MCF 10A (cell line): ENCODE results near the gene LDAH. TPM values are rescaled to one million over a fixed set of nuclear protein-coding genes. Genes with fewer than 3 reads are reported as not detected.

Experiments used
- BruUV-seq: library from RNA; stranded (reverse); fragments of 400-500 nt; replicated peaks from 2 replicates; lab custom pipeline; 2021; lab: Mats Ljungman, UMichigan
- CTCF ChIA-PET: fragments of 300-600 bp; sonication (Branson Sonifier 250); formaldehyde crosslinking; extraction: SDS; loops from one replicate; lab custom pipeline; 2021; ENCODE audit warnings: antibody characterized with exemption, inconsistent platforms; lab: Yijun Ruan, JAX
- POLR2A ChIA-PET: fragments of 300-600, 350-650 bp; sonication (Branson Sonifier 250); formaldehyde crosslinking; extraction: SDS; loops from one replicate; lab custom pipeline; 2020; ENCODE audit warnings: antibody characterized with exemption, inconsistent platforms; lab: Yijun Ruan, JAX
- DNase-seq: peaks from one replicate; pipeline ENCODE4 v3.0.0-alpha.2; 2018; ENCODE audit not compliant: unreplicated experiment
- H3K27ac Mint-ChIP-seq: one replicate; pipeline ENCODE4 v1.8.0; 2022; ENCODE audit warnings: mild to moderate bottlenecking, low read depth, mixed read lengths; ENCODE audit not compliant: unreplicated experiment
- H3K27me3 Mint-ChIP-seq: one replicate; pipeline ENCODE4 v1.8.0; 2022; ENCODE audit warnings: mixed read lengths; ENCODE audit not compliant: insufficient read depth, unreplicated experiment
- H3K36me3 Mint-ChIP-seq: one replicate; pipeline ENCODE4 v1.8.0; 2022; ENCODE audit warnings: mild to moderate bottlenecking, moderate library complexity, mixed read lengths; ENCODE audit not compliant: insufficient read depth, unreplicated experiment
- H3K4me1 Mint-ChIP-seq: one replicate; pipeline ENCODE4 v1.8.0; 2022; ENCODE audit warnings: mixed read lengths; ENCODE audit not compliant: insufficient read depth, unreplicated experiment
- H3K4me3 Mint-ChIP-seq: one replicate; pipeline ENCODE4 v1.8.0; 2022; ENCODE audit warnings: mild to moderate bottlenecking, moderate library complexity, mixed read lengths; ENCODE audit not compliant: unreplicated experiment
- H3K9me3 Mint-ChIP-seq: one replicate; pipeline ENCODE4 v1.8.0; 2022; ENCODE audit warnings: mixed read lengths; ENCODE audit not compliant: unreplicated experiment
- intact Hi-C: fragments of 100-400 bp; cut with micrococcal nuclease; formaldehyde crosslinking; loops from 2 replicates; pipeline ENCODE4 v1.14.1; 2022
- total RNA-seq: library from RNA; stranded (reverse); gene quantifications from 2 replicates; pipeline ENCODE4 v1.2.3, GENCODE V29; 2022
- TF ChIP-seq, protein P1 (sequence below): fragments of 200-600 bp; IDR thresholded peaks from one replicate; pipeline ENCODE4 v1.8.0; 2022; ENCODE audit warnings: antibody characterized with exemption, mild to moderate bottlenecking; ENCODE audit not compliant: unreplicated experiment

The LDAH gene
- total RNA-seq, 1 experiment from 2014 or later: 17.0 TPM

DNA sequence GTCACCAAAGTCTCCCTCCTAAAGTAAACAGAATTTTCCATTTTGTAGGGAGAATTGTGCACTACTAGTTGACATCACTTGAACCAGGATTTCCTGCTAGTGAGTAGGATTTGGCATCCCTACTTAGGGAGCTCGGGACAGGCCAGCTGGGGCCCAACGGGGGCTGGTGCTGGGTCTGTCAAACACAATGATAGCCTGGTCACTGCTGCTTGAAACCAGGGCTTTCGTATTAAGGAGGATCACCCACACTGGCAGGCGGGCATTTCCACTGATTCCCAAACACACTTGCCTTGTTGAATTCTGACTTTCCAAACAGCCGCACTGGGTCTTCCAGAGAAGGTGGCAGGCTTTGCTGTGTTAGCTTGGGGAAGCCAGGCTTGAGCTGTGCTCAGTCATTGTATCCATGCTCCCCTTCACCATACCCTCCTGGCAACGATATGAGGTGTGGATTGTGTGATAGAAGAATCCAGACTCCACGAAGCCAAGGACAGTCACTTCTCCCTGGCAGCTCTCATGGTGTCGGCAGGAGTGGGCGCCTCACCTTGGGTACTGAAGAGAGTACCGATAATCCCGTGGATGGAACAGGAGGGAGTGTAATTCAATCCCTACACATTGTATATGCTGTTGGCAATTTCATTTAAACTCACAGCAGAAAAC, 148.5 kb downstream of the LDAH start:
- ChIA-PET CTCF (interaction anchor here (1.3 to 10.6 kb wide), 4 partner anchors 12 to 289 kb away, joined by 3 to 127 read pairs (median 8); no protein-coding TSS in a partner anchor), POLR2A (interaction anchor here (0.6 kb wide), 1 partner anchor 261 kb away, joined by 3 read pairs; no protein-coding TSS in a partner anchor)
- peak overlapping the region; percentile 73 for H3K27ac Mint-ChIP-seq
- BruUV-seq: no TSS peak
- no peaks in the 10 kb centered on the region for H3K9me3 Mint-ChIP-seq
- H3K36me3 Mint-ChIP-seq: peaks cover 7% of the 10 kb centered on the region
- H3K4me3 Mint-ChIP-seq: no peak overlapping the region
- TF ChIP-seq, protein P1, sequence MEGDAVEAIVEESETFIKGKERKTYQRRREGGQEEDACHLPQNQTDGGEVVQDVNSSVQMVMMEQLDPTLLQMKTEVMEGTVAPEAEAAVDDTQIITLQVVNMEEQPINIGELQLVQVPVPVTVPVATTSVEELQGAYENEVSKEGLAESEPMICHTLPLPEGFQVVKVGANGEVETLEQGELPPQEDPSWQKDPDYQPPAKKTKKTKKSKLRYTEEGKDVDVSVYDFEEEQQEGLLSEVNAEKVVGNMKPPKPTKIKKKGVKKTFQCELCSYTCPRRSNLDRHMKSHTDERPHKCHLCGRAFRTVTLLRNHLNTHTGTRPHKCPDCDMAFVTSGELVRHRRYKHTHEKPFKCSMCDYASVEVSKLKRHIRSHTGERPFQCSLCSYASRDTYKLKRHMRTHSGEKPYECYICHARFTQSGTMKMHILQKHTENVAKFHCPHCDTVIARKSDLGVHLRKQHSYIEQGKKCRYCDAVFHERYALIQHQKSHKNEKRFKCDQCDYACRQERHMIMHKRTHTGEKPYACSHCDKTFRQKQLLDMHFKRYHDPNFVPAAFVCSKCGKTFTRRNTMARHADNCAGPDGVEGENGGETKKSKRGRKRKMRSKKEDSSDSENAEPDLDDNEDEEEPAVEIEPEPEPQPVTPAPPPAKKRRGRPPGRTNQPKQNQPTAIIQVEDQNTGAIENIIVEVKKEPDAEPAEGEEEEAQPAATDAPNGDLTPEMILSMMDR: no peak
- peaks cover 6% of the 10 kb centered on the region for H3K4me1 Mint-ChIP-seq
- H3K27me3 Mint-ChIP-seq: no peaks in the 10 kb centered on the region
- intact Hi-C loops: no loop called here
- DNase-seq: no peak

DNA sequence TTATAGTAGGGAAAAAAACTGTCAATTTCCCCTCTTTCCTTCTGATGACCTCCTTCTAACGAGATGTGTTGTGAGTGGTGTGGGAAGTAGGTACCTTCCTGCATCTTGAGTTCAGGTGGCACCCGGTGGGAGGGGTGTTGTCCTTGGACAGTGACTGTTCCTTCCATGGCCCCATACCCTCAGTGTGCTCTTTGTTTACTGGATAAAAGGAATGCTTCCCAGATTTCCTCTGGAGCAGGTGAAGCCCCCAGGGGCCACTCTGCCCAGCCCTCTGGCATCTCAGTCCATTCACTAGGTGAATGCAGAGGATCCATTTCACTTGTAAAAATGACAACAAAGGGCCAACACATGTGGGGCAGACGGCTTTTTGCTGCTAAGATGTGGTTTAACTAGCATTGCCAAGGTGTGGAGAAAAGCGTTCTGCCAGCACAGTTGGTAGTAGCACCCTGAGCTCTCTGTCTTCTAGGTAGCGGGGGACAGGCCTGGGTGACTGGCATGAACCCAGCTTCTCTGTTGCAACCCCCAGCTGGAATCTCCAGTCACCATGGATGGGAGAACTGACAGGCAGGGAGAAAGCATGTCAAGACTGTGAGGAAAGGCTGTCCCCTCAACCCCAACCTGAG, 149.1 kb downstream of the LDAH start:
- no peaks in the 10 kb centered on the region for H3K27me3 Mint-ChIP-seq
- H3K4me1 Mint-ChIP-seq: peaks cover 6% of the 10 kb centered on the region
- no peak for DNase-seq
- CTCF ChIA-PET: interaction anchor here (0.6 to 10.6 kb wide), 7 partner anchors 12 to 1057 kb away, joined by 3 to 127 read pairs (median 4); no protein-coding TSS in a partner anchor
- BruUV-seq: no TSS peak
- POLR2A ChIA-PET: interaction anchor here (0.6 kb wide), 1 partner anchor 260 kb away, joined by 3 read pairs; no protein-coding TSS in a partner anchor
- TF ChIP-seq, protein P1: no peak
- peaks cover 7% of the 10 kb centered on the region for H3K36me3 Mint-ChIP-seq
- intact Hi-C loops: no loop called here
- H3K9me3 Mint-ChIP-seq: no peaks in the 10 kb centered on the region
- no peak overlapping the region for H3K27ac Mint-ChIP-seq
- H3K4me3 Mint-ChIP-seq: no peak overlapping the region

DNA sequence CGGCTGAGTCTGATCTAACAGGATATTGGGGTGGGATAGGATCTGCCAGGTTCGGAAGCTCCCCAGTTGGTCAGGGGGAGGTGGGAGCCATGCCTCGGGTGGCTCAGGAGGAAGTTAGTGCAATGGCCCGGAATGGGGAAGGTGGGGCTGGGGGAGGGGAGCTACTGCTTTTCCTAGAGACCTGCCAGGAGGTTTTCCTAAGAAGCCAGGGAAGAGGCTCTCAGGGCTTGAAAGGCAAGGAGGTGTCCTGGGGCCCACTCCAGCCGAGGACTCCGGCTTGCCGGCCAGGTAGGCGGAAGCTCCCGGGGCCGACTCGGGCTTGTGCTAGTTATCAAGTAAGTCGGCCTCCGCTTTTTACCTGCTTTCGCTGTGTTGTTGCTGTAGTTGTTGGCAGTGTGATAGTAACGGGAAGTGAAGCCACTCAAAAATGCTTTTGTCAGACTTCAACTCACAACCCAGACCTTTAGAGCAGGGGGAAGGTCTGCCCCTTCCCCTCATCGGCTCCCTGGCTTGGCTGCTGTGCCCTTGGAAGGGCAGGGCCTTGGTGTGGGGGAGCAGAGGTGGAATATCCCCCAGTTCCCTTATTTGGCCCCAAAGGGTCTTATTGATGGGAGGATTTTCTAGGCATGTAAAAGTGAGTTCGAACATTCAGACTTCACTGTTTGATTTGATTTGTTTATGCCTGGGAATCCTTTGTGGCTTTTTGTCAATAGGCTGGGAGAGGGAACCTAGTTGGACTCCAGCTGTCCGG, 150.5 kb downstream of the LDAH start:
- POLR2A ChIA-PET: no interaction called here
- intact Hi-C loops: no loop called here
- DNase-seq: no peak
- Mint-ChIP-seq H3K4me1 (peaks cover 6% of the 10 kb centered on the region), H3K9me3 (no peaks in the 10 kb centered on the region), H3K27ac (no peak overlapping the region), H3K4me3 (no peak overlapping the region), H3K27me3 (no peaks in the 10 kb centered on the region), H3K36me3 (peaks cover 7% of the 10 kb centered on the region)
- BruUV-seq: no TSS peak
- CTCF ChIA-PET: interaction anchor here (0.6 to 10.6 kb wide), 10 partner anchors 9 to 1531 kb away, joined by 3 to 127 read pairs (median 4); no protein-coding TSS in a partner anchor
- TF ChIP-seq, protein P1: no peak

DNA sequence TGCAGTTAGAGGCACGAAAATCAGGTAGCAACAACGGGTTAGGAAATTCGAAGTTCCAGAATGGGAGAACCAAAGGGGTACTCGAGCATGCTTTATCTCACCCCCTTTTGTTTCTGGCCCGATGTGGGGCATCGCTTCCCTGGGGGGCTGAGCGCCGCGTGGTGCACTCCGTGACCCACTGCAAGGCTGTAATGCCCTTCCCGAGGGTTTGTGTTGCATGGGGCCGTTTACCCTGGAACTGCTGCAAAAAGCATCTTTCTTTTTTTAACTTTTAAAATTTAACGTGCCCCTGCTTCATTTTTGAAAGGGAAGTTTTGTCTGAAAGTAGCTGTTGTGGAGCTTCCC, 151.2 kb downstream of the LDAH start:
- Mint-ChIP-seq H3K4me3 (no peak overlapping the region), H3K36me3 (peaks cover 7% of the 10 kb centered on the region), H3K9me3 (no peaks in the 10 kb centered on the region), H3K27ac (no peak overlapping the region), H3K4me1 (peaks cover 6% of the 10 kb centered on the region), H3K27me3 (no peaks in the 10 kb centered on the region)
- BruUV-seq: no TSS peak
- TF ChIP-seq, protein P1: no peak
- ChIA-PET POLR2A (no interaction called here), CTCF (interaction anchor here (0.7 to 10.6 kb wide), 5 partner anchors 9 to 1530 kb away, joined by 3 to 127 read pairs (median 3); no protein-coding TSS in a partner anchor)
- DNase-seq: no peak
- intact Hi-C loops: no loop called here
